Activated T-helper 1 cell treated with anti-CD3 and anti-CD28 coated beads, Interleukin-2, amount 50 U/mL, for 16 hours (primary cell): Measurements from ENCODE around the gene BET1.

Experiments
- DNase-seq, 2 donors: peaks; one replicate each; pipeline ENCODE4 v3.0.0-alpha.2; 2020; ENCODE audit warnings: low read depth in 1 of 2, low spot score in 1 of 2

The BET1 gene

GRCh38 chr7:94012746-94013145 lies 8.6 kb upstream of the BET1 start:
- no peak for DNase-seq

GRCh38 chr7:94011714-94012353 lies 7.7 kb upstream of the BET1 start:
- DNase-seq: no peak

- no peak for DNase-seq
Observed at GRCh38 chr7:94008537-94008936, 4.4 kb upstream of the BET1 start.

GRCh38 chr7:94005753-94006152 lies 1.6 kb upstream of the BET1 start:
- DNase-seq: no peak

- DNase-seq: no peak
Observed at GRCh38 chr7:94003446-94004023, 620 bp downstream of the BET1 start.

GRCh38 chr7:94001396-94001795 lies 2.8 kb downstream of the BET1 start:
- DNase-seq: no peak

GRCh38 chr7:93997868-93998267 lies 6.3 kb downstream of the BET1 start:
- DNase-seq: no peak

- DNase-seq: no peak
Observed at GRCh38 chr7:93992421-93993110, 11.6 kb downstream of the BET1 start.

- DNase-seq: no peak
Observed at GRCh38 chr7:93987297-93987696, 16.9 kb downstream of the BET1 start.

GRCh38 chr7:93985101-93985500 lies 19.1 kb downstream of the BET1 start:
- no peak for DNase-seq

- no peak for DNase-seq
Observed at GRCh38 chr7:93984024-93984423, 20.1 kb downstream of the BET1 start.

GRCh38 chr7:93981480-93981874 lies 22.7 kb downstream of the BET1 start:
- DNase-seq: no peak

- DNase-seq: no peak
Observed at GRCh38 chr7:93980744-93981479, 23.2 kb downstream of the BET1 start.

- no peak for DNase-seq
Observed at GRCh38 chr7:93977211-93977950, 26.8 kb downstream of the BET1 start.

GRCh38 chr7:93973134-93973533 lies 31.0 kb downstream of the BET1 start:
- no peak for DNase-seq

- no peak for DNase-seq
Observed at GRCh38 chr7:93972029-93972725, 32.0 kb downstream of the BET1 start.

- DNase-seq: no peak
Observed at GRCh38 chr7:93968911-93969620, 35.1 kb downstream of the BET1 start.

- DNase-seq: no peak
Observed at GRCh38 chr7:93964813-93965212, 39.3 kb downstream of the BET1 start.

- no peak for DNase-seq
Observed at GRCh38 chr7:93964262-93964661, 39.9 kb downstream of the BET1 start.

- no peak for DNase-seq
Observed at GRCh38 chr7:93960986-93961385, 43.2 kb downstream of the BET1 start.
